LNCaP clone FGC (cell line): ENCODE data around the gene ADGRE3.

Experiments
- DNase-seq: peaks from one replicate; pipeline ENCODE4 v3.0.0-alpha.2; 2011; ENCODE audit warnings: low read depth
- H3K4me3 ChIP-seq: 2 replicates; pipeline ENCODE4 v1.5.1; 2011; ENCODE audit warnings: mild to moderate bottlenecking, low read depth, low read length, control low read depth
- TF ChIP-seq, protein P1 (sequence below): IDR thresholded peaks from 2 replicates; pipeline ENCODE4 v1.5.1; 2012; ENCODE audit warnings: mild to moderate bottlenecking; ENCODE audit not compliant: control insufficient read depth, insufficient read depth; ENCODE audit errors: extremely low read depth

ADGRE3 gene

DNA sequence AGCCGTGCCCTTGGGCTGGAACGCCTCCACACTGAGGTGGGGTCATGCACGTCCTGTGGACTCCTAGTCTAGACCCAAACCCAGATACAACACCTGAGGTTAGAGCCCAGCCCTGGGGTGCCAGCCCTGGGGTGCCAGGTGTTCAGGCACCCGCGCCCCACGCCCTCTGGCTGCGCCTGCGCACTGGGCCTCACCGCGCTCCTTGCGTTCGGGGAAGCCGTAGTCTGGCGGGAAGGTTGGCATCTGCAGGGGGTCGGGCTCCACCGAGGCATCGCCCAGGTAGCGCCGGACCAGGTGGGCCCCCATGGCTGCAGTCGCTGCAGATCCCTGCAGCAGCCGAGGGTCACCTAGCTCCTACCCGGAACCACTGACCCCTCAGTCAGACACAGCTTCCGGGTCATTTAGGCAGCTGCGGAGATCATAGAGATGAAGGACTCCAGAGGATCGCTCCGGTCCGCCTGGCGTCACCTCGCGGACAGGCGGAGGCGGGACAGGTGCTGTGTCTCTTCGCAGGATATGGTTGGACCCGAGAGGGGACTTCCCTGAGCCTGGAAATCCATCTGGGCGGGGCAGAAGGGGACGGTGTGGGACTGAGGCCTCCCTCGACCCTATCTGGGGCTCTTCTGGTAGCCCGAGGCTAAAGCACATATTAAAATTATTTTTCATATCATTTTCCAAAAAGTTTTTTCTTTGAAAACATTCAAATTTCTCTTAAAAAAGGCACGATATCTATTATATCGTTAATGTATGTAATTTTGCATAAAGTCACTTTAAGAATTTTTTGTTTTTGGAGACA lies 102.8 kb downstream of the ADGRE3 start, which contains the start of gene NDUFB7:
TSS of gene NDUFB7 (minus strand) at position 372 of the 796 bp plus-strand sequence. CDS start at position 306, 66 bp downstream.
- DNase-seq = peak; percentile 88
- H3K4me3 ChIP-seq = peak within 1 kb of the TSS; percentile 99
- TF ChIP-seq, protein P1, sequence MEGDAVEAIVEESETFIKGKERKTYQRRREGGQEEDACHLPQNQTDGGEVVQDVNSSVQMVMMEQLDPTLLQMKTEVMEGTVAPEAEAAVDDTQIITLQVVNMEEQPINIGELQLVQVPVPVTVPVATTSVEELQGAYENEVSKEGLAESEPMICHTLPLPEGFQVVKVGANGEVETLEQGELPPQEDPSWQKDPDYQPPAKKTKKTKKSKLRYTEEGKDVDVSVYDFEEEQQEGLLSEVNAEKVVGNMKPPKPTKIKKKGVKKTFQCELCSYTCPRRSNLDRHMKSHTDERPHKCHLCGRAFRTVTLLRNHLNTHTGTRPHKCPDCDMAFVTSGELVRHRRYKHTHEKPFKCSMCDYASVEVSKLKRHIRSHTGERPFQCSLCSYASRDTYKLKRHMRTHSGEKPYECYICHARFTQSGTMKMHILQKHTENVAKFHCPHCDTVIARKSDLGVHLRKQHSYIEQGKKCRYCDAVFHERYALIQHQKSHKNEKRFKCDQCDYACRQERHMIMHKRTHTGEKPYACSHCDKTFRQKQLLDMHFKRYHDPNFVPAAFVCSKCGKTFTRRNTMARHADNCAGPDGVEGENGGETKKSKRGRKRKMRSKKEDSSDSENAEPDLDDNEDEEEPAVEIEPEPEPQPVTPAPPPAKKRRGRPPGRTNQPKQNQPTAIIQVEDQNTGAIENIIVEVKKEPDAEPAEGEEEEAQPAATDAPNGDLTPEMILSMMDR = peak; percentile 97

DNA sequence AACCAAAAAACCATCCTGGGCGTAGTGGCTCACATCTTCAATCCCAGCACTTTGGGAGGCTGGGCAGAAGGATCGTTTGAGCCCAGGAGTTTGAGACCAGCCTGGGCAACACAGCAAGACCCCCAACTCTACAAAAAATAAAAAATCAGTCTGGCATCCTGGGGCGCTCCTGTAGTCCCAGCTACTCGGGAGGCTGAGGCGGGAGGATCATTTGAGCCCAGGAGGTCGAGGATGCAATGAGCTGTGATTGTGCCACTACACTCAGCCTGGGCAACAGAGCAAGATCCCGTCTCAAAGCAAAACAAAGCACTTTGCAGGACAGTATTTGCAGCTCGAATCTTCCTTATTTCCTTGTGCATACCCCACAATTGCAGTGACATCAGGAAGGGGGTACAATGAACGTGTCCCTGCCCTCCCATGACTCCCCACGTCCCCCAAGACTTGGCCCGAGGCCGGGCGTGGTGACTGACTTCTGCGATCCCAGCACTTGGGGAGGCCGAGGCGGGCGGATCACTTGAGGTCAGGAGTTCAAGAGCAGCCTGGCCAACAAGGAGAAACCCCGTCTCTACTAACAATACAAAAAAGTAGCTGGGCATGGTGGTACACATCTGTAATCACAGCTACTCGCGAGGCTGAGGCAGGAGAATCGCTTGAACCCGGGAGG lies 103.6 kb downstream of the ADGRE3 start:
- peak overlapping the region; percentile 99 for H3K4me3 ChIP-seq
- DNase-seq = no peak
- TF ChIP-seq, protein P1 = no peak
